ENCODE results near the gene MAP1LC3B2.
A peak's percentile ranks its signal among the peaks of the same experiment; 100 is the strongest.

The MAP1LC3B2 gene

DNA sequence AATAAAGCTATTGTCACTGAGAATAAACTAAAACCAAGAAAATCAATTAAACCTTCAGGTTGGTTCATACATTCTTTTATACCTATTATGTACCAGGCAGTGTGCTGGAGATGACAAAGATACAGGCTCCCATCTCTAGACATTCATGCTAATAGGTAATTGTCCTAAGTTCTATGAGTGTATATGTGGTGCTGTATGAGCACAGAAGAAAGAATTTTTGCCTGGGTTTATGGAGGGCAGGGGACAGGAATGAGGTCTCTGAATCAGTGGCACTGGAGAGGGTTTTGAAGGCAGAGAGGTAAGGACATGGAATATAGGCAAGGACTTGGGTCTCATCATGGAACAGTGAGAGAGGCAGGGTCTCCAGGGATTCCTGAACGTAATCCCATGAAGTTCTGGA is 38.7 kb downstream of the MAP1LC3B2 start:
- DNase-seq: no peak

DNA sequence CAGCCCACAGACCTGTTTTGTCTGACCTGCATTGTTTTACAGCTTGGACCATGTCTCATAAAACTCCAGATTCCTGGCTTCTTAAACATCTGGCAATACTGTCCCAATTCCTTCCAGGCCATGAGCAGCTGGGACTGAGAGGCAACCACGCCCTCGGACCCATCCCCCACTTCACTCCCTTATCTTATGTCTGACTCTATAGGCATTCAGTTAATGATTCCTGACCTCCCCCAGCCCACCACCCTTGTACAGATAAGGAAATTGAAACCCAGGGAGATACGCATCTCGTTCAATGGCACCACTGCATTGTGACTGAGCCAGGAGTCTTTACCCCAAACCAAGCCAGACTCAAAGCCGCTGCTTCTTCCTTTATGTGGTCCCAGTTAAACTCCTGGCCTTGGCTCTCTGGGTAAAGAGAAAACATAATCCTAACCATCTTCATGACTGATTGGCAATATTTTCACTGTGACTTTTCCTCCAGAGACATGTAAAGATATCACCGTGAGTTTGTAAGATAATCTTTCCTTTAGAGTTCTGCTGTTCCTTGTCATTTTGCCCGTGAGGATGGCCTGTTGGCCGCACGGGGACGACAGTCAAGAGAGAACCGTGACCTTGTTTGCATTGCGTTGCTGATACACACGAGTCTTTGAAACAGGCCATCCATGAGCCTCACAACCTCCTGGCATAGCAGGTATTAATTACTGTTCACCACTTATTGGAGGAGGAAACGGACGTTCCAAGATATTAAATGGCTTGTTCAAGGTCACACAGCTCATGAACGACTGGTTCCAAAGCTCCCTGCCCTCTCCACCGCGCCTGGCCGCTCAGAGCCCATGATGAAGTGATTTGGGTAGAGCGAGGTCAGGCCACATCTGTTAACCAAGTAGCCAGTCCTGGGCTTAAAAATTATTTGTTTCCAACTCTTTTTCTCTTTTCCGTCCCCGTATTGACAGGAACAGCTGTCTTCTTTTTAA is 39.4 kb downstream of the MAP1LC3B2 start:
- no peak for DNase-seq

DNA sequence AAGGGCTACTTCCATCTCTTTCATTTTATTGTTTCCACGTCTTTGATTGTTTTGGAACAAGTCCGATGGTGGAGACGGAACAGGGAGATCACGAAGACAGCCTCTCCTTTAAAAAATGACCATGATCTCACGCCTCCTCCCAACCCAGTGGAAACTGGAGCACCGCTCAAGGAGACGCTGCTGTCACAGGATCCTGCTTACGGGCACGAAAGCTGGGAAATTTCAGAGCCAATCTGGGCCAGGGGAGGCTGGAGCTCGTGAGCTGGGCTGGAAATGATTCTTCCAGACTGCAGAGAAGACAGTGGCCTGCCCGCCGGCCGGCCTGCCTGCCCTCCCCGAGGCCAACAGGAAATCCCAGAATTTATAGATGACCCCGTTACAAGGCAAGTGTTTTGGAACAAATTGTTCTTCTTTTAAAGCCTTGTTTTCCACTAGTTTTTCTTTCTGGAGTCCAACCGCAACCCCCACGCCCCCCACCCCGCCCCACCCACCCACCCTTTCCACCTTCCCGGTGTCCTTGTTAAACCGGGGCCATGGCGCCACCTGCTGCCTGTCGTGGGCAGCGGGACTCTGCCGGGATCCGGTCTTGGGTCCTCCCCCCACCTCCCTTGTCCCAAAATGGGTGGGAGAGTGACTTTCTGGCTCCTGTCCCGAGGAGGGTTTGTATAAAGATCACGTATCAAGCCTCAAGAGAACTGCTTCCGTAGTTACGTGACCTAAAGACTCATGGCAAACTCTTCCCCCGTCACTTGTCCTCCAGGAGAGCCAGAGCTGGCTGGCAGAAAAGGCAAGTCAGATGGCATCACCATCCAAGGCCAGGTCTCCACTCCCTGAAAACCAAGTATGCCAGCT is 40.3 kb downstream of the MAP1LC3B2 start:
- DNase-seq: peak; percentile 8

- no peak for DNase-seq
Observed at GRCh38 chr12:116600959-116601918, 42.1 kb downstream of the MAP1LC3B2 start.

DNA sequence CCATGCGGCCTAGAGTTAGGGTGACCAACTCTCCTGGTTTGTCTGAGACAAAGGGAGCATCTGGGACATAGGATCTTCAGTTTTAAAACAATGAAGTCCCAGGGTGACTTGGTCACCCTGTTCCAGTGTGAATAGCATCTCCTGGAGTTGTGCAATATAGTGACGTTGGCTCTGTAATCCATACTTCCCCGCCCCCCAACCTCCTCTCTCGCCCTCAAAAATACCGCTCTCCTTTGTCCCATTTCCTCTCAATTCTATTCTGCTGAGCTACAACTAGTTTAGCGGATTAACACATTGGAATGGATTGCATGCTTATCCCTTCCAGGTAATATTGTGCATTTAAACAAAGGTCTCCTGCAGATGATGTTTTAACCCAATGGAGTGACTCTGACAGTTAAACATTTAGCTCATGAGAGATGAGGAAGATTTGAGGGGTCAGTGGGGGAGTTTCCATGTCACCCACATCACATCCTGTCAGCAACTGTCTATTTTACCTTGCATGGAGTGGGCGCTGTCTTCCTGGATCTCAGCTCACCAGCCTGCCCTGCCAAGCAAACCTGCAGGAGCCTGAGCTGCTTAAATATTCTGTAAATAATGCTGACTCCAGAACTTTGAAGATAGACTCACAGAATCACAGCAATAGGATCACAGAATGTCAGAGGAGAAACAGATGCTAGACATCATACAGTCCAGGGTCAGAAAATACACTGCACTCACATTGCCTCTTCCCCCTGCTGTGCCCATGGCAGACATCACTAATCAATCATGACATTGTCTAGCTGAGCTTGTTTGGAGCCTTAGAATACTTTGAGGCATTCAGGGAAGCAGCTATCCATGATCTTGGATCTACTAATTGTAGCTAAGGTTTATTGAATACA is 43.0 kb downstream of the MAP1LC3B2 start:
- DNase-seq: no peak

- DNase-seq: no peak
Observed at GRCh38 chr12:116603546-116604177, 44.5 kb downstream of the MAP1LC3B2 start.

- no peak for DNase-seq
Observed at GRCh38 chr12:116604178-116604895, 45.2 kb downstream of the MAP1LC3B2 start.

GRCh38 chr12:116604951-116605641 is 45.9 kb downstream of the MAP1LC3B2 start:
- no peak for DNase-seq

DNA sequence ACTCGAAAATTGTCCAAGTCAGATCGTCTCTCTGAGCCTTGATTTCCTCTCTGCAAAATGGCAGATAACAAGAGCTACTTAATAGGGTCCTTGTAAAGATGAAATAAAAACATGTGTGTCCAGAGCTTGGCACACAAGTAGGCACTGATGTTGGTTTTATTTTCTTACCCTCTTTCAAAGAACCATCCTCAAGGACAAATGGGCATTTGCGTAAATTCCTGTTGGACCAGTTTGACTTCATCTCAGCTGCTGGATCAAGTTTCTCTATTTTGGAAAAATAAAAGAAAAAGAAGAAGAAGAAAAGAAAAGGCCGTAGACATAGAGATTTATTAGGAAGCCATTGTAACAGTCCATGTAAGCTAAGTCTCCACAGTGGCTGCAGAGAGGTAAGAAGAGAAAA is 47.2 kb downstream of the MAP1LC3B2 start:
- no peak for DNase-seq

DNA sequence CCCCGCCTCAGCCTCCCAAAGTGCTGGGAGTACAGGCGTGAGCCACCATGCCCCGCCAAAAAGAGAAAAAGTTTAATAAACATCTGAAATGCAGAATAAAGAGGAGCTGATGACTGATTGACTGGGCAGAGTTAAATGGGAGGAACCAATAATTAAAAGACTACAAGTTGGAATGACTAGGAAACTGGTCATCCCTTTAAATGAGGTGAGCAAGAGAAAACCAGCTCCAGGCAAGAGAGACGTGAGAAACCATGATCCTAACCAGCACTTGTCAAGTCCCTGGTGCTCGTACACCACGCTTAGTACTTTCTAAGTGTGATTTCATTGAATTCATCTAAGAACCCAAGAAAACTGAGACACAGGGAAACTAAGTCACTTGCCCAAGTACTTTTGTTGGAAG is 47.9 kb downstream of the MAP1LC3B2 start:
- no peak for DNase-seq

- DNase-seq: no peak
Observed at GRCh38 chr12:116609319-116610114, 50.3 kb downstream of the MAP1LC3B2 start.

DNA sequence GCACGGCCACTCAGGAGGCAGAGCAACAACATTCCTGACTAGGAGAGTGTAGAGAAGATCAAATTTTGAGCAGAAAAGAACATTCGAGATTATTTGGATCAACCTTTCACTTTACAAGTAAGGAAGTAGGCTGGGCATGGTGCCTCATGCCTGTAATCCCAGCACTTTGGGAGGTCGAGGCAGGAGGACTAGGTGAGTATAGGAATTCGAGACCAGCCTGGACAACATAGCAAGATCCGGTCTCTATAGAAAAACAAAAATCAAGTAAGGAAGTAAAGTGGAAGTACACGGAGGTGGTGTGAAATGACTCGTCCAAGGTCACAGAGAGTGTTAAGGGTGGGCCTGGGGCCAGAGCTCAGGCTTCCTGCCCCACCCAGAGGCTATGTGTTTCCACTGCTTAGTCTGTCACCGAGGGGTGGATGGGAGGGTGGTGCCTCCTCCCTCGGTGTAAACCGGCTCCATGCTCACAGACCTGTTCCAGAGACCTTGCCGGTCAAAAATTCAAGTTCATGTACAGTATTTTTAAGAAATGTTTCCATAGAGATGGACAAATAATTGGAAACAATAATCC is 51.9 kb downstream of the MAP1LC3B2 start:
- DNase-seq: no peak

DNA sequence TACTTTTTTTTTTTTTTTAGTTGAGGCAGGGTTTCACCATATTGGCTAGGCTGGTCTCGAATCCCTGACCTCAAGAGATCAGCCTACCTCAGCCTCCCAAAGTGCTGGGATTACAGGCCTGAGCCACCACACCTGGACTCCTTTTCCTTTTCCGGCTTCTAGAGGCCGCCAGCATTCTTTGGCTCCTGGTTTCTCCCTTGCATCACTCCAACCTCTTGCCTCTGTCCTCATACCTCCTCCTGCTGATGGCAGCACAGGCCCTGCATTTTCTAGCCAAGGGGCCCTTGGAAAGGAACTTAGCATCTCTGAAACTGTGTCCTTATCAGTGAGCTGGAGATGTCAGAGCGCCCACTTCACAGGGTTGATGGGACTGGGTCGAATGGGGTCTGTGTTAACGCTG is 53.3 kb downstream of the MAP1LC3B2 start:
- DNase-seq: no peak

- DNase-seq: no peak
Observed at GRCh38 chr12:116613256-116613655, 54.1 kb downstream of the MAP1LC3B2 start.

GRCh38 chr12:116614194-116614915 is 55.2 kb downstream of the MAP1LC3B2 start:
- DNase-seq: no peak

- DNase-seq: no peak
Observed at GRCh38 chr12:116615141-116615861, 56.1 kb downstream of the MAP1LC3B2 start.
